H9 (cell line): ENCODE data around the gene MRPS18B. TPM values are rescaled to one million over a fixed set of nuclear protein-coding genes. Genes with fewer than 3 reads are reported as not detected.

Experiments
- DNase-seq: peaks from one replicate; pipeline ENCODE4 v3.0.0-alpha.2; 2017
- H2AFZ ChIP-seq: one replicate; pipeline ENCODE4 v1.6.1; 2013; ENCODE audit warnings: mild to moderate bottlenecking, low read length, control low read depth, moderate library complexity
- H2AK5ac ChIP-seq: 2 replicates; pipeline ENCODE4 v1.6.1; 2013; ENCODE audit warnings: low read length, control low read depth, mixed read lengths; ENCODE audit not compliant: insufficient read length
- H2BK120ac ChIP-seq: one replicate; pipeline ENCODE4 v1.6.1; 2013; ENCODE audit warnings: low read depth, mild to moderate bottlenecking, low read length, control low read depth, inconsistent platforms; ENCODE audit not compliant: poor library complexity, severe bottlenecking
- H2BK12ac ChIP-seq: 2 replicates; pipeline ENCODE4 v1.6.1; 2013; ENCODE audit warnings: low read length, control low read depth, mixed read lengths, low read depth; ENCODE audit not compliant: insufficient read length
- H2BK15ac ChIP-seq: 2 replicates; pipeline ENCODE4 v1.6.1; 2013; ENCODE audit warnings: low read depth, low read length, control low read depth
- H2BK20ac ChIP-seq: one replicate; pipeline ENCODE4 v1.6.1; 2013; ENCODE audit warnings: low read depth, mild to moderate bottlenecking, low read length, control low read depth, inconsistent platforms; ENCODE audit not compliant: poor library complexity, severe bottlenecking
- H2BK5ac ChIP-seq: 2 replicates; pipeline ENCODE4 v1.6.1; 2013; ENCODE audit warnings: low read length, control low read depth, mixed read lengths; ENCODE audit not compliant: insufficient read length
- H3K14ac ChIP-seq: 2 replicates; pipeline ENCODE4 v1.6.1; 2013; ENCODE audit warnings: low read length, control low read depth; ENCODE audit not compliant: insufficient read depth
- H3K18ac ChIP-seq: 2 replicates; pipeline ENCODE4 v1.6.1; 2013; ENCODE audit warnings: low read depth, mild to moderate bottlenecking, mixed read lengths, low read length, control low read depth; ENCODE audit not compliant: insufficient read length
- H3K23ac ChIP-seq: 2 replicates; pipeline ENCODE4 v1.6.1; 2013; ENCODE audit warnings: low read length, control low read depth, mixed read lengths, low read depth; ENCODE audit not compliant: insufficient read length
- H3K23me2 ChIP-seq: 2 replicates; pipeline ENCODE4 v1.6.1; 2013; ENCODE audit warnings: low read depth, mild to moderate bottlenecking, mixed read lengths, low read length, control low read depth; ENCODE audit not compliant: insufficient read length, poor library complexity, severe bottlenecking
- H3K27ac ChIP-seq: 2 replicates; pipeline ENCODE4 v1.5.1; 2013; ENCODE audit warnings: low read length, control low read depth, mixed read lengths, low read depth; ENCODE audit not compliant: insufficient read length
- H3K27me3 ChIP-seq: 2 replicates; pipeline ENCODE4 v1.6.1; 2013; ENCODE audit warnings: low read length, control low read depth, inconsistent platforms; ENCODE audit not compliant: insufficient read depth
- H3K4ac ChIP-seq: 2 replicates; pipeline ENCODE4 v1.6.1; 2013; ENCODE audit warnings: low read depth, mild to moderate bottlenecking, control low read depth, inconsistent platforms, low read length, moderate library complexity
- H3K4me1 ChIP-seq: 2 replicates; pipeline ENCODE4 v1.6.1; 2013; ENCODE audit warnings: low read length, control low read depth, inconsistent platforms; ENCODE audit not compliant: insufficient read depth
- H3K4me2 ChIP-seq: 2 replicates; pipeline ENCODE4 v1.6.1; 2013; ENCODE audit warnings: low read length, control low read depth, mixed read lengths; ENCODE audit not compliant: insufficient read length, insufficient read depth
- H3K56ac ChIP-seq: 2 replicates; pipeline ENCODE4 v1.6.1; 2013; ENCODE audit warnings: low read depth, mild to moderate bottlenecking, mixed read lengths, low read length, control low read depth; ENCODE audit not compliant: insufficient read length
- H3K79me1 ChIP-seq: 2 replicates; pipeline ENCODE4 v1.6.1; 2013; ENCODE audit warnings: low read depth, mild to moderate bottlenecking, moderate library complexity, low read length, control low read depth, inconsistent platforms; ENCODE audit not compliant: insufficient read depth, poor library complexity, severe bottlenecking
- H3K79me2 ChIP-seq: 2 replicates; pipeline ENCODE4 v1.6.1; 2013; ENCODE audit warnings: low read length, control low read depth, inconsistent platforms; ENCODE audit not compliant: insufficient read depth
- H3K9ac ChIP-seq: 2 replicates; pipeline ENCODE4 v1.6.1; 2013; ENCODE audit warnings: low read length, control low read depth, mixed read lengths; ENCODE audit not compliant: insufficient read length; ENCODE audit errors: extremely low read depth
- H3K9me3 ChIP-seq: one replicate; pipeline ENCODE4 v1.6.1; 2013; ENCODE audit warnings: low read depth, low read length, inconsistent platforms; ENCODE audit not compliant: control insufficient read depth
- H3T11ph ChIP-seq: one replicate; pipeline ENCODE4 v1.6.1; 2013; ENCODE audit warnings: mild to moderate bottlenecking, low read length, control low read depth, inconsistent platforms
- H4K20me1 ChIP-seq: one replicate; pipeline ENCODE4 v1.6.1; 2013; ENCODE audit not compliant: control insufficient read depth, insufficient read length, insufficient read depth
- H4K5ac ChIP-seq: 2 replicates; pipeline ENCODE4 v1.6.1; 2013; ENCODE audit warnings: low read depth, mild to moderate bottlenecking, mixed read lengths, low read length, control low read depth; ENCODE audit not compliant: insufficient read length
- H4K8ac ChIP-seq: replicated peaks from 2 replicates; pipeline ENCODE4 v1.6.1; 2013; ENCODE audit warnings: low read length, control low read depth, mixed read lengths, low read depth; ENCODE audit not compliant: insufficient read length
- H4K91ac ChIP-seq: 2 replicates; pipeline ENCODE4 v1.6.1; 2013; ENCODE audit warnings: low read depth, mild to moderate bottlenecking, moderate library complexity, mixed read lengths, low read length, control low read depth; ENCODE audit not compliant: insufficient read length
- H3K27ac Mint-ChIP-seq, 3 experiments: 2 replicates in 2 of 3; 3 replicates in 1 of 3; pipeline ENCODE4 v1.8.0; 2020 to 2021; ENCODE audit warnings: mixed read lengths in 3 of 3, mild to moderate bottlenecking in 1 of 3, moderate library complexity in 1 of 3
- H3K27me3 Mint-ChIP-seq: 2 replicates; pipeline ENCODE4 v1.8.0; 2021; ENCODE audit warnings: low read depth, mild to moderate bottlenecking, moderate library complexity, mixed read lengths
- H3K36me3 Mint-ChIP-seq, 3 experiments: 2 replicates in 2 of 3; 3 replicates in 1 of 3; pipeline ENCODE4 v1.8.0; 2020 to 2021; ENCODE audit warnings: low read depth in 3 of 3, mixed read lengths in 3 of 3; ENCODE audit not compliant: insufficient read depth in 1 of 3
- H3K4me1 Mint-ChIP-seq, 2 experiments: 2 replicates each; pipeline ENCODE4 v1.8.0; 2020; ENCODE audit warnings: mixed read lengths in 2 of 2
- H3K4me3 Mint-ChIP-seq, 2 experiments: 2 replicates in 1 of 2; 3 replicates in 1 of 2; pipeline ENCODE4 v1.8.0; 2020 to 2021; ENCODE audit warnings: mild to moderate bottlenecking in 2 of 2, mixed read lengths in 2 of 2, moderate library complexity in 1 of 2
- H3K9me3 Mint-ChIP-seq, 2 experiments: 2 replicates in 1 of 2; 3 replicates in 1 of 2; pipeline ENCODE4 v1.8.0; 2020; ENCODE audit warnings: mild to moderate bottlenecking in 2 of 2, mixed read lengths in 2 of 2, moderate library complexity in 1 of 2
- WGBS: extraction: QIAGEN DNeasy Blood & Tissue Kit; methylation state at CpG from one replicate; pipeline ENCODE4 v1.1.7; 2013; ENCODE audit warnings: missing lambda C conversion rate, low lambda C conversion rate, mixed read lengths; ENCODE audit not compliant: insufficient read length; ENCODE audit errors: extremely low coverage; 5-methylcytosine and 5-hydroxymethylcytosine counted together
- total RNA-seq: library from RNA; stranded (reverse); gene quantifications from 2 replicates; pipeline ENCODE4 v1.2.1, GENCODE V29; 2021
- TF ChIP-seq, protein P1 (sequence below): fragments of 200-600 bp; sonication (generic); conservative IDR thresholded peaks from 3 replicates; pipeline ENCODE4 v1.8.0; 2021; ENCODE audit warnings: antibody characterized with exemption, mild to moderate bottlenecking

Gene MRPS18B
- total RNA-seq, 1 experiment from 2014 or later, result 54.0 TPM

GRCh38 chr6:30614843-30615218 is 2.8 kb upstream of the MRPS18B start:
- H2AK5ac ChIP-seq, result no peak overlapping the region
- peaks cover 2% of the 10 kb centered on the region; the same call in 1 of the 2 replicates for H3K79me2 ChIP-seq
- no peak overlapping the region for H3K23ac ChIP-seq
- Mint-ChIP-seq H3K4me3 (peak overlapping the region; percentile 92 to 97), H3K27me3 (no peaks in the 10 kb centered on the region; the same call in 1 of the 2 replicates), H3K4me1 (peaks cover 38 to 44% of the 10 kb centered on the region in 2 experiments), H3K36me3 (peaks cover 32 to 66% (median 48%) of the 10 kb centered on the region in 3 experiments), H3K9me3 (peaks cover 8 to 12% of the 10 kb centered on the region in 2 experiments; a peak in 3 of 5 replicates), H3K27ac (peak overlapping the region; percentile 99 to 100 (median 100))
- no peak overlapping the region for H4K8ac ChIP-seq
- no peak overlapping the region for H3T11ph ChIP-seq
- no peak overlapping the region for H2BK12ac ChIP-seq
- no peak overlapping the region for H2BK5ac ChIP-seq
- no peak overlapping the region for H3K18ac ChIP-seq
- peaks cover 4% of the 10 kb centered on the region; the same call in 1 of the 2 replicates for H3K4me1 ChIP-seq
- no peak overlapping the region for H4K91ac ChIP-seq
- no peaks in the 10 kb centered on the region for H3K9me3 ChIP-seq
- no peaks in the 10 kb centered on the region for H3K27me3 ChIP-seq
- H3K79me1 ChIP-seq, result peaks cover 4% of the 10 kb centered on the region
- H3K23me2 ChIP-seq, result peaks cover 21% of the 10 kb centered on the region
- no peak overlapping the region for H4K5ac ChIP-seq
- H4K20me1 ChIP-seq, result no peaks in the 10 kb centered on the region
- H2AFZ ChIP-seq, result no peak overlapping the region
- TF ChIP-seq, protein P1, sequence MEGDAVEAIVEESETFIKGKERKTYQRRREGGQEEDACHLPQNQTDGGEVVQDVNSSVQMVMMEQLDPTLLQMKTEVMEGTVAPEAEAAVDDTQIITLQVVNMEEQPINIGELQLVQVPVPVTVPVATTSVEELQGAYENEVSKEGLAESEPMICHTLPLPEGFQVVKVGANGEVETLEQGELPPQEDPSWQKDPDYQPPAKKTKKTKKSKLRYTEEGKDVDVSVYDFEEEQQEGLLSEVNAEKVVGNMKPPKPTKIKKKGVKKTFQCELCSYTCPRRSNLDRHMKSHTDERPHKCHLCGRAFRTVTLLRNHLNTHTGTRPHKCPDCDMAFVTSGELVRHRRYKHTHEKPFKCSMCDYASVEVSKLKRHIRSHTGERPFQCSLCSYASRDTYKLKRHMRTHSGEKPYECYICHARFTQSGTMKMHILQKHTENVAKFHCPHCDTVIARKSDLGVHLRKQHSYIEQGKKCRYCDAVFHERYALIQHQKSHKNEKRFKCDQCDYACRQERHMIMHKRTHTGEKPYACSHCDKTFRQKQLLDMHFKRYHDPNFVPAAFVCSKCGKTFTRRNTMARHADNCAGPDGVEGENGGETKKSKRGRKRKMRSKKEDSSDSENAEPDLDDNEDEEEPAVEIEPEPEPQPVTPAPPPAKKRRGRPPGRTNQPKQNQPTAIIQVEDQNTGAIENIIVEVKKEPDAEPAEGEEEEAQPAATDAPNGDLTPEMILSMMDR, result no peak
- H2BK20ac ChIP-seq, result no peak overlapping the region
- H3K9ac ChIP-seq, result peak overlapping the region; percentile 99
- H3K14ac ChIP-seq, result no peak overlapping the region
- no CpG with 5 or more reads among the region's 6 CpGs for WGBS
- peak; percentile 89 for DNase-seq
- no peak overlapping the region for H2BK15ac ChIP-seq
- H3K4ac ChIP-seq, result no peak overlapping the region; the same call in 1 of the 2 replicates
- no peak overlapping the region for H2BK120ac ChIP-seq
- no peak overlapping the region for H3K56ac ChIP-seq
- peak overlapping the region; percentile 90 for H3K27ac ChIP-seq
- H3K4me2 ChIP-seq, result peak overlapping the region; percentile 89
